H1 (cell line): Measurements from ENCODE around the gene EZH2. TPM values are rescaled to one million over a fixed set of nuclear protein-coding genes. Genes with fewer than 3 reads are reported as not detected.

Experiments
- BCL11A ChIP-seq, 2 experiments: IDR thresholded peaks; one replicate each; pipeline ENCODE4 v1.6.1; 2011; ENCODE audit warnings: low read depth in 2 of 2, low read length in 2 of 2, mild to moderate bottlenecking in 2 of 2
- PHF8 ChIP-seq: fragments of 200-600 bp; sonication (generic); conservative IDR thresholded peaks from 2 replicates; pipeline ENCODE4 v1.7.1; 2012; ENCODE audit warnings: low read depth, mild to moderate bottlenecking, inconsistent platforms, low read length, moderate library complexity
- RFX5 ChIP-seq: IDR thresholded peaks from 2 replicates; pipeline ENCODE4 v1.6.1; 2011; ENCODE audit warnings: low read depth, low read length, improper control_type of control experiment, borderline replicate concordance
- RXRA ChIP-seq: IDR thresholded peaks from 2 replicates; pipeline ENCODE4 v1.6.1; 2011; ENCODE audit warnings: low read depth, mild to moderate bottlenecking, low read length, moderate library complexity; ENCODE audit not compliant: insufficient read depth
- ZNF274 ChIP-seq: IDR thresholded peaks from 2 replicates; pipeline ENCODE4 v1.7.0; 2012; ENCODE audit warnings: low read length, borderline replicate concordance; ENCODE audit errors: extremely low read depth
- polyA plus RNA-seq, 7 experiments: library from polyadenylated mRNA; depleted of rRNA in 3 of 7; stranded (reverse) in 5 of 7; unstranded in 2 of 7; fragments of >200 nt in 5 of 7; fragments of 200-250 nt in 2 of 7; gene quantifications; 1 replicate in 5 of 7; 2 replicates in 1 of 7; 4 replicates in 1 of 7; pipeline versions ENCODE4 v1.2.1 to v1.2.3, GENCODE V29; 2011 to 2013; ENCODE audit warnings: missing spikeins in 2 of 7, mixed read lengths in 2 of 7
- total RNA-seq: library from RNA; stranded (reverse); fragmentation: NEBNext Ultra II Directional; extraction: Animal tissue kit (Norgen Biotek cat#: 25700); gene quantifications from 2 replicates; pipeline ENCODE4 v1.2.1, GENCODE V29; 2021
- TF ChIP-seq, protein P1 (sequence below): IDR thresholded peaks from 2 replicates; pipeline ENCODE4 v1.6.1; 2011; ENCODE audit warnings: low read depth, mild to moderate bottlenecking, low read length; ENCODE audit not compliant: insufficient read depth
- TF ChIP-seq, protein P2 (sequence below): IDR thresholded peaks from 2 replicates; pipeline ENCODE4 v1.6.1; 2011; ENCODE audit warnings: low read length, improper control_type of control experiment

EZH2 gene
- total and polyA plus RNA-seq, 2 of the 8 experiments (the other 6 are each of a cell fraction or from before 2014, with no cell fraction given) = 28.9 to 49.0 TPM

DNA sequence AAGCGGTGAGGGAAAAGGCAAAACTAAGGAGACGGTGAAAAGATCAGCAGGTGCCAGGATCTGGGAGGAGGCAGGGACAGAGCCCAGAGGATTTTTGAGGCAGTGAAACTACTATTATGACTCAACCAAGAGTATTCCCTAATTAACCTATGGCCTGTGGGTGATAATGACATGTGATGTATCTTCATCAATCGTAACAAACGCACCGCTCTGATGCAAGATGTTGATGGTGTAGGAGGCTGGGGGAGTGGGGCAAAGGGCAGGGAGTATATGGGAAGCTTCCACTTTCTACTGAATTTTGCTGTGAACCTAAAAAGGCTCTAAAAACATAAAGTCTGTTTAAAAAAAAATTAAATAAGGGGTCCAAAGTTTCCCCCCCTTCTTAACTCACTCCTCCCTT lies 25.5 kb upstream of the EZH2 start (continued):
- TF ChIP-seq RFX5 (no peak), PHF8 (no peak), ZNF274 (no peak), BCL11A (IDR thresholded peaks at IDR 0.05; ENCODE audit: low read depth in 2 of 2, low read length in 2 of 2) (no peak), RXRA (no peak)
- TF ChIP-seq, protein P1, sequence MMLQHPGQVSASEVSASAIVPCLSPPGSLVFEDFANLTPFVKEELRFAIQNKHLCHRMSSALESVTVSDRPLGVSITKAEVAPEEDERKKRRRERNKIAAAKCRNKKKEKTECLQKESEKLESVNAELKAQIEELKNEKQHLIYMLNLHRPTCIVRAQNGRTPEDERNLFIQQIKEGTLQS = no peak
- TF ChIP-seq, protein P2, sequence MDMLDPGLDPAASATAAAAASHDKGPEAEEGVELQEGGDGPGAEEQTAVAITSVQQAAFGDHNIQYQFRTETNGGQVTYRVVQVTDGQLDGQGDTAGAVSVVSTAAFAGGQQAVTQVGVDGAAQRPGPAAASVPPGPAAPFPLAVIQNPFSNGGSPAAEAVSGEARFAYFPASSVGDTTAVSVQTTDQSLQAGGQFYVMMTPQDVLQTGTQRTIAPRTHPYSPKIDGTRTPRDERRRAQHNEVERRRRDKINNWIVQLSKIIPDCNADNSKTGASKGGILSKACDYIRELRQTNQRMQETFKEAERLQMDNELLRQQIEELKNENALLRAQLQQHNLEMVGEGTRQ = no peak
- TF ChIP-seq, all 59 proteins: peak for 0
